HK-2 (cell line): ENCODE results near the gene CFAP65.

Experiments used
- DNase-seq: peaks from one replicate; pipeline ENCODE4 v3.0.0-alpha.2; 2018; ENCODE audit not compliant: unreplicated experiment

The CFAP65 gene

DNA sequence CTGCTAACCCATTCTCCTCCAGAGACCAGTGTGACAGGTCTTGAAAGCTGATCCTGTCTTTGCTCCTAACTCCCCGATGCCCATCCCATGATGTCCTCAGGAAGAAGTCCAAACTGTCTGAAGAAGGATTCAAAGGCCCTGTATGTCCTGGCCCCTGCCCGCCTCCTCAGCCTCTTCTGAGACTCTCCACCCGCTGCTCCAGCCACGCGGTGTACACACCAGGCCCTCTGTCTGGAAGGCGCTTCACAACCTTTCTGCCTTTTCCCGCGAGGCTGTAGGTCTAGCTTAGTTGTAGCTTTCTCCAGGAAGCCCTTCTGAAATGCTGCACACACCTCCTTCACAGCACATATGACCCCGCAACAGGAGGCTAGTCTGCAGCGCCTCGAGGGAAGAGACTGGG, 24.6 kb downstream of the CFAP65 start:
- DNase-seq, result no peak

DNA sequence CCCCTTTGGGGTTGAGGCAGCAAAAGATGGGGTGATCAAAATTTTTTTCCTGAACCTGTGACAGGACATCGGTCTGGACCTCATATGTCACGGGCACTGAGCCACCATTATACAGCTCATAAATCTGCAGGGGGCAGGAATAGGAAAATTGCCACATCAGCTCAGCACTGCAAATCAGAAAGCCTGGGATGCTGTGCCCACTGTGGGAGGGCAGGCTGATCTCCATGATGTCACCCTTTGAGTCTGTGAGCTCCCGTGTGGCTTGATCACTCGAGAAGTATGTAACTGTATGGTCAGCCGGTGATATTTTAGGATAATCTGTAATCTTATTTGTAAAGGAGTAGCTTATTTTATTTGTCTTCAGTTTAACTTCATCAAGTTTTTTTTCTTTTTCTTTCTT, 30.4 kb downstream of the CFAP65 start:
- no peak for DNase-seq

DNA sequence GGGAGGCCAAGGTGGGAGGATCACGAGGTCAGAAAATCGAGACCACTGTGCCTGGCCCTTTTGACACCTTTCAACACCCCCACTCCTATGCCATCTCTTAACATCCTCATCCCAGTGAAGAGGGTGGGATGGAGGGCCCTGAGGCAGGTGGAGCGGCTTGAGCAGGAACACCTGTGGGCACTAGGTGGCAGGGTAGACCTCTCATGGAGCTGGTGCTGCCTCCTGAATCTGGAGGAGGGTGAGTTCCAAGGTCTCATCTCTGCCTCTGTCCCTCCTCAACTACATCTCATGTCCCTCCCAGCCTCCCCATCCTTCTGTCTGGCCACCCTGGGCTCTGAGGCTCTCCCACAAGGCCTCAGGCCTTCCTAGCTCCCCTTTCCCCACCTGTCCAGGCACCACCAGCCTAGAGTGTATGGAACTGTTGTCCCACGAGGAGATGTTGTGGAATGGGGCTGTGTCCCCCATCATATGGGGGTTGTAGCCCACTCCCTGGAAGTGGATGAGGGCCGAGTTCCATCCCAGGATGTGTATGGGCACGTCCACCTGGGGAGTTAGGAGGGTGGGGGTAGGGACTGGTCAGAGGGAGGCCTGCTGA, 31.1 kb downstream of the CFAP65 start:
- DNase-seq, result no peak

DNA sequence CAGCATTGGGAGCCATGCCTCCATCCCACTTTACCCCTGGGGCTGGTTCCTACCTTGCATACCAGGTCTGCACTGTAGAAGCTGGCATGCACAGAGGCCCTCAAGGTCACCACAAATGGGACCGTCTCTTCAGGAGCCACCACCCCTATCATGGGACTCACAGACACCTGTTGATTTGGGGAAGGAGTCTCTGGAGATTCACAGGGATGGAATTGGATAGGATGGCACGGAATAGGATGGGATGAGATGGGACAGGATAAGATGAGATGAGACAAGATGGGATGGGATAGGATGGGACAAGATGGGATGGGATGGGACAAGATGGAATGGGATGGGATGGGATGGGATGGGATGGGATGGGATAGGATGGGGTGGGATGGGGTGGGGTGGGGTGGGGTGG, 32.0 kb downstream of the CFAP65 start:
- no peak for DNase-seq

DNA sequence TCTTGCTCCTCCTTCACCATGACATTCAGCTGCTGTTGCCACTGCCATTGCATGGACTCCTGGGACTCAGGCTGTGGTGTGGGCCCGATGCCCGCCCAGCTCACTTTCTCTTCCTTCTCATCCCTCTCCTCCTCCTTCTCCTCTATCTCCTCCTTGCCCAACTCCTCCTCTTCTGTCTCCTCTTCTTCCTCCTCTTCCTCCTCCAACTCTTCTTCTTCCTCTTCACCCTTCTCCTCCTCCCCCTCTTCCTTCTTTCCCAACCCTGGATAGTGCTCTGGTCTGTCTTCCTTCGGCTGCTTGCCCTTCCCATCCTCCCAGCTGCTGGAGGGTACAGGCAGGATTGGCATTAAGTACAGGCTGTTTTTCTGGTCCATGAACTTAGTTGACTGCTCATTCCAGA, 37.3 kb downstream of the CFAP65 start:
- DNase-seq, result no peak

DNA sequence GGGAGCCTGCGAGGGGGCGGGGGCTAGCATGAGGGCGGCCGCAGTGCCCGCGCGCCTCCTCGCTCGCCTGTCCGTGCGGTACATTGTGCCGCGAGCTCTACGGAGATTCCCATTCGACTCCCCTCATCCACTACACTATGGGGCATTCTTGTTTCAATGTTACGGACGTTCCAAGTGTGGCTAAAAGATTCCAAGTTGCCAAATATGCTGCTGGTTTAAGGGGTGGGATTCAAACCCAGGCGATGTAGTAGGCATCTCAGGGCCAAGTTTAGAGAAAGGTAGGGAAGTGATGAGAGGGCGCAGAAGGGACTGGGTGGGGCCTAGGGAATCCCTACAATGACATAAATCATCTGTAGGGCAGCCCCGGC, 38.1 kb downstream of the CFAP65 start:
- no peak for DNase-seq

DNA sequence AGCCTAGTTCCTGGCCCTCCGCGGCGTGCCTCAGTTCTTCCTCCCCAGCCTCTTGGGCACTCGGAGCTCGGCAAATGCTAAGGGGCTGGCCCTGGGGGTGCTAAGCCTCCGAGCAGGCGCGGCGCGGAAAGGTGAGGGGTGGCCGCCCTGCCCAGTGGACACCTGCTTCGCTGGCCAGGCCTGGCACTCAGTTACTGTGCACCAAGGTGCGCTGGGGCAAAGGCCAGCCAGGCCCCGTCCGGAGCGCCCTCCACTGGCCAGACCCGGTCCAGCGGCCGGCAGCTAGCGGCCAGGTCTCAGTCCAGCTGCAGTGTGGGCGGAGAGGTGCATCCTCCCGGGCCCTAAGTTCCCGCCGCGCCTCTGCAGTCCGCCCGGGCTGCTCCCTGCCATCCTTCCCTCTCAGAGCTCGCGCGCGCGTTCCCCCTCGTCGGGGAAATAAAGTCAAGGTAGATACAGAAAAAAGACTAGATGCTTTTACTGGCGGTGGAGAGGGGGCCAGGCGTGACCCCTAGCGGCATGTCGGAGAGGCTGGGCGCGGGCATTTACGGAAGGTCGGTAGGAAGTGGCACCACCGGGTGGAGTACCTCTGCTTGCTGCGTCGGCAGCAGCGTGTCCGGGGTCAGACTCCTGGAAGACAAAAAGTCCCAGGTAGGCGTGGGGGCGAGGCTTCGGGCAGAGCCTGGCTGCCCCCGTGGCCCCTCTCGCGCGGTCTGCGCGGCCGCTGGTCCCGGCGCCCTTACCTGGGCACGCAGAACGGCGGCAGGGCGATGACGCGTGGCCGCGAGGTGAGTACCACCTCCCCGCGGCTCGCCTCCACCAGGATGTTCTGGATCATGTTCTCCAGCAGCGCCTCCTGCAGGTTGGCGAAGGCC, 38.7 kb downstream of the CFAP65 start:
- peak; percentile 41 for DNase-seq

DNA sequence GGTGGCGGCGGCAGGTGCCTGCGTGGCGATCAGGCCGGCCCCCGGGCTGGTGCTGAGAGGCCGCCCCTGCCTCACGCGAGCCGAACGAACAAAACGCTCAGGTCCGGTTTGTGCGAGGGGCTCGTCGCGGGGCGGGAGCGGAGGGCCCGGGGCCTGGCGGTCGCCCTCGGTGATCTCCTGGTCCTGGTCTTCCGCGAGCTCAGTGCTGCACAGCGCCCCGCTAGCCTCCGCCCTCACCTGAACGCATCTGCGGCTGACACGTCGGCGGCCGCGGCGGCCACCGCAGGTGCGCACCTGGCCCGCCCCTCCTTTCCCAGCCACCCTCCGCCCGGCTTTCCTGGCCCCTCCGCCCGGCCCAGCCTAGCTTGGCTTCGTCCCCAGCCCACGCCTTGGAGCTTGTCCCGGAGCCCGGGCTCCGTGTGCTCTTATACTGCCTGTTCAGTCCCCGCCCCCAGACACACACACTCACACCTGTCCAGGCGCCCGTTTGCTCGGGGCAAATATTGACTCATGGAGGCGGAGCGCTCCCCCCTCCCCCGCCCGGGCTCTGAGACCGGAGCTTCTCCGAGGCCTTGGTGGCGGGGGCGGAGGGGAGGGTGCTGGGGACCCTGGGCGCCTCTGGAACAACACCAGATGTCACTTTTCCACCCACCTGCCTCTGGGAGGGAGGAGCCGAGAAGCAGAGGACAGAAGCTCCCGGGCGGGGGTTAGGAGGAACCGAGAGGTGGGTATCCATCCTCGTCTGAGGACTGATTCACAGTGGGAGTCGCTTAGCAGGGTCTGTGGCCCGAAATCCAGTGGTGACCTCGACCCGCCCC, 39.5 kb downstream of the CFAP65 start:
- DNase-seq, result no peak

DNA sequence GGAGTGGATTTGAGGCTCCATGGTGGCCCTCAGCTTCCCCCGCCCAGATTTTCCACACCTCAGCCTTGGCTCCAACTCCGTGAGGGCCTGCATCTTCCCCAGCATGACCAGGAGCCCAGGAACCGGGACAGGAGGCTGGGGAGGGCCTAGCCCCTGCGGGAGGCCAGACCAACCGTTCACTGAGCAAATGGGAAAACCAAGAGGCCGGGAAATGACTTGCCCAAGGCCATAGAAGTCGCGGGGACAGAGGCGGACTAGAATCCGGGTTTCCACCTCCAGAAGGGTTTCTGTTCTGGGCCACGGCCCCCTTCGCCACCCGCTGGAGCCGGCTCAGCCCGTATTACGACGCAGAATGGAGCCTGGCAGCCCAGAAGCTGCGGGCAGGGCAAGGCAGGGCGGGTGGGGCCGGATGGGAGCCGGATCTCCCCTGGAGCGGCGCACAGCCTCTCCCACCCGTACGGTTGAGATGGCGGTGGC, 40.2 kb downstream of the CFAP65 start:
- DNase-seq, result no peak

DNA sequence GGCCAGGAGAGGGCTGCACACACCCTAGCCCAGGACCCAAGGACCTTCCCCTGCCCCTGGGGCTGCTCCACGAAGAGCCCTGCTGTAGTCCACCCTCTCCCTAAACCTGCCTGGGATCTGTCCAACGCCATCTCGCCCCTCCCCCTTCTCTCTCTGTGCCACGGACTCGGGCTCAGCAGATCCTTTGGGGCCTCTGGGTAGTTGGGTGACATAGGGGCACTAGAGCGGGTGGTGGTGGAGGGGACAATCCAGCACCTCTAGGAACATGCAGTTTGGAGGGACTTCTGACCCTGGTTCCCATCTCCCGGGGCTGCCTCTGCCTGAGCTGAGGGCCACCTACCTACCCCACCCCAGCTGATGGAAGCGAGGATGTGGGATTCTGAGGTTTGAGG, 40.8 kb downstream of the CFAP65 start:
- DNase-seq, result no peak

DNA sequence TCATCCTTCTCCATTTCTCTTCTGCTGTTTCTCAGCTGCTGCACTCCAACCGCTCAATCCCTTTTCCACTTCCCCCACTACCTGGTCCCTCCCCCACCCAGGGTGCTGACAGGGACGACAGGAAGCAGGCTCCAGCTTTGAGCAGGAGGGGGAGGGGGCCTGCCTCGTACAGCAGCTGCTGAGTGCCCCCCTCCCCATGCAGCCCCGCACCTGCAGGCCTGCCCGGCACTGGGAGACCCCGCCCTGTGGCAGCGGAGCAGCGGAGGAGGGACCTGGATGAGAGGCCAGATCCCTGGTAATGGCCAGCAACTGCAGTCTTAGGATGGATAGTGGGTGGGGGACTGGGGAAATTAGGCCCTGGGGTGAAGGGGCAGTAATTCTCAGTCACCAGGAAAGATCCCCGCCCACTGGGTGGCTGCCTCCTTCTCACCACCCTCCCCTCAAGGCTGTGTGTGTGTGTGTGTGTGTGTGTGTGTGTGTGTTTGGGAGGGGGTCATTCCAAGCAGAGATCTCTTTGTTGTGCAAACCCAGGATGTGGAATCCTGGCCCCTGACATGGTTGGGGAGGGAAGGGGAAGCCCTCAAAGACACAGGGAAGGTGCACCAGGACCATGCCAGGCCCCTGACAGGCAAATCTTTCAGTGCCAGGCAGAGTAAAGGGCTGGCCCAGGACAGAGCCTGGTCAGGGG, 41.3 kb downstream of the CFAP65 start:
- no peak for DNase-seq

DNA sequence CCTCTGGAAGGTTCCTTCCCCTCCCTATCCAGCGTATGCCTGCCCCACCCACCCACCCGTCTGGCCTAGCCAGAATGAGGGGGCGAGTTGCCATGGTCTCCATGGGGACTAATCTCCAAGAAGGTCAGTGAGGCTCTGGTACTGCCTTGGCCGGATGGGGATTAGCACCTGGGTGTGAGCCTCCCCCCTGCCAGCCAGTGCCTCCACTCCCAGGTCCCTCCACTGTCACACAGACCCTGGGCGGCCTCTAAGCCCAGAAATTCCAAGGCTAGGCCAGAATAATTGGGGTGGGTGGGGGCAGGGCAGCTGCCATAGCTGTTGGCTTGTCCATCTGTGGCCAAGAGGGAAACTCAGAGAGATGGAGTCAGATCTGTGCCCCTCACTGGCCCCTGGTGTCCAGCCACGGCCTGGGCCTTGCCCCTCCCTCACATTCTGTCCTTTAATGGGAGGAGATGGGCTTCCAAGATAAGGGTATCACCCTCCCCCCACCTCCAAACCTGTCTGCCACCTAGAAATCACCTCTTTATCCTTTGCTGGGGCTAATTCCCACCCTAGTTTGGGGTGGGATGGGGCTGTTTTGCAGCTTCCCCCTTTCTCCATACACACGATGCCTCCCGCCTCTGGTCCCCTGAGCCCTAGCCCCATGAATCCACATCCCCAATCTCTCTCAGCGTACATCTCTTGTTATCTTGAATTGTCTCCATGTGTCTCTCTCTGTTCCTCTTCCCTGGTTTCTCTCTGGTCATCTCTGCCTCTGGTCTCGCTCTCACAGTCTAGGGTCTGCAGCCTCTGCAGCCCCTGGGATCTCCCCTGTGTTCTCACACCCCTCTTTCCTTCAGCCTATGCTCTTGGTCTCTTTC, 42.1 kb downstream of the CFAP65 start:
- no peak for DNase-seq

DNA sequence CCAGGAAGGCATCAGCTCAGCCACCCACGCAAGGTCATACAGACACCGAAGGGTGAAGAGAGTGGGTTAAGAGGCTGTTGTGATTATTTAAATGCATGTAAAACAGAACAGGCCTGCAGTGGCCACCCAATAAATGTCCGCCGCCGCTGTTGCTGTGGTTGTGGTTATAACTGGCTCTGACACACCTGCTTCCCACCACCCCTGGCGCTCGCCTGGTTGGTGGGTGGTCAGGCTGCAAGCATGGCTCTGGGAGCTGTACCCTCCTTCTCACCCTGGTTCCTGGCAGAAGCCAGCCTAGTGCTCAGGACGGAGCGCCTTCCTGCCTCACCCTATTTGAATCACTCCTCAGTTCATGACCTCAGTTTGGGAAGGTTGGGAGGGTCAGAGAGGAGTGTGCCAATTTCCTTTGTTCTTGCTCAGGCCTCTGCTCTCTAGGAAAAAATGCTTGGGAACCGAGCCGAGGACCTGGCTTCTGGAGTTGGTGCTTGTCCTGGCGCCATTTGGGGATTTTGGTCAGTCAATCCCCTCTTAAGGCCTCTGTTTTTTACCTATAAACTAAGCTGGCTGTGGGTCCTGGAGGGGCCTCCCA, 42.8 kb downstream of the CFAP65 start:
- no peak for DNase-seq

DNA sequence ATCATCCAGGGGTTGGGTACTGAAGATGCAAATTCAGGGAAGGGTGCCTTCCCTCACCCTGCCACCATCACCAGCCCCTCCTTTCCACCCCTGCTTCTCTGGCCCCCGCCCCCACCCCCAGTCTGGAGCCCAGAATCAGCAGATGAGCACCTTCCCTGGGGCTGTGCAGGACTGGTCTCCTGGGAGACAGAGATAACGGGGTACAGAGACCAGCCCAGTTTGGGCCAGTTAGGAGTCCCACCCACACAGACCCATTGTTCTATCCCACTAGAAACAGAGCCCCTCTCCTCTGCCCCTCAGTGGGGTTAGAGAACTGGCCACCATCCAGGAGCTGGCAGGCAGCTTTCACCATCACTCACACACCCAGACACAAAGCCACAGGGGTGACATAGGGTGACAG, 43.6 kb downstream of the CFAP65 start:
- DNase-seq, result no peak

DNA sequence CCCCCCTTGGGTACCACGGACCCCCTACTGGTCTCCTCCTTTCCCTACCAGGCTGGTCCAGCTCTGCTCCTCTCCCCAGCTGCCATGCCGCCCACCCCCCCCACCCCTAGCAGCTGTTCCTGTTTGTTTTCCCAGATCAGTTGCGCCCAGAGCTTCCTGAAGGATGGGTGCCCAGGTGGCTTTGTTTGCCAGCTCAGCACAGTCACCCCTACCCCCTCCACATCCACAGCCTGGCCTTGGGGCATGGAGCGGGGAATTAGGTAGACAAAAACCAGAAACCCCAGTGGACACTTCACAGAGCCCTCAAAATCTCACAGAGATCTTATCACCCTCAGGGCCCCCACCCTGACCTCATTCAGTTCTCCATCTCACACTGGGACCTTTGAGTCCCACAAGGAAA, 44.4 kb downstream of the CFAP65 start:
- DNase-seq, result no peak

DNA sequence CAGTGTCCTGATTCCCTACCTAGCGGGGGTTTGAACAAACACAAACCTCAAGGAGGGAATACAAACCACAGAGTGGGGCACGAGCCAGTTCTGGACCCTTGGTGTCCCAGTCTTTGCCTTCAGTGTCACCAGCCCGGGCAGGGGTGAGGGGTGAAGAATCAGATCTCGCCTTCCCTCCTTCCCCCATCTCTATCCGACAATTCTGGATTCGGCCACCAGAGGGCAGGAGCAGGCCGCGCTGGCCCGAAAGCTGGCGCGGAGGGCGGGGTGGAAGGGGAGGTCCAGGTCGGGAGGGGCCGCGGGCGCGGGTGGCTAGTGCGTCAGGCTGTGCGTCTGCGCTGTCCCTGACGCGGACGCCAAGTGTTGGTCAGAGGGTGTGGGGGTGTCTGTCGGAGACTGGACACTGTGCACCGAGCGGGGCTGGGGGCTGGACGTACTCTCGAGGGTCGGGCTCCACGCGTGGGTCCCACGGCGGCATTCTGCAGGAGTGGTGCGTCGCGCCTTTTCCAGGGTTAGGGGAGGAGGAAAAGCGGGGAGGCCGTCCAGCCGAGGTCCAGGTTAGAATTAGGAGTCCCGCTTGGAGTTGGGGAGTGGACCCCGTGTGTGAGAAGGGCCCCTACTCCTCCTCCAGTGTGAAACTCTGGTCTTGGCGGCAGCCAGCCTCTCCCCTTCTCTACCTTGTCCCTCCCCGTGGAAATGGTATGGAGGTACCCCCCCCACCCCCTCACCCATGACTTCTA, 45.2 kb downstream of the CFAP65 start:
- peak; percentile 85 for DNase-seq

DNA sequence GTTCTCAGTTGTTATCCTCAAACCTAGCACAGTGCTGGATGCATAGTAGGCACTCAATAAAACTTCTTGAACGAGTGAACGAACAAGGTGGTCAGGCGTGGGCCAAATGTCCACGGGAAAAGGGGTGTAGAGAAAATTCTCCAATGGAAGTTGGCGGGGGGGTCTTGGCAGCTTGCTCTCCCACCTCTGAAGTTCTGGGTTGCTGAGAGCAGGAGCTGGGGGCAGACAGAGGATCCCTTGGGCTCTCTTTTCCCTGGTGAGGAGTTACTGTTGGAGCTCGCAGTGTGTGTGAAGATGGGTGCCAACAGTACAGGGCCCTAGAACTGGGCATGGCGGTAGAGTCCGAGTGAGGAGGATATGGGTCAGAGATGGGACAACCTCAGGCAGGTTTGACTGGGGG, 45.8 kb downstream of the CFAP65 start:
- no peak for DNase-seq

DNA sequence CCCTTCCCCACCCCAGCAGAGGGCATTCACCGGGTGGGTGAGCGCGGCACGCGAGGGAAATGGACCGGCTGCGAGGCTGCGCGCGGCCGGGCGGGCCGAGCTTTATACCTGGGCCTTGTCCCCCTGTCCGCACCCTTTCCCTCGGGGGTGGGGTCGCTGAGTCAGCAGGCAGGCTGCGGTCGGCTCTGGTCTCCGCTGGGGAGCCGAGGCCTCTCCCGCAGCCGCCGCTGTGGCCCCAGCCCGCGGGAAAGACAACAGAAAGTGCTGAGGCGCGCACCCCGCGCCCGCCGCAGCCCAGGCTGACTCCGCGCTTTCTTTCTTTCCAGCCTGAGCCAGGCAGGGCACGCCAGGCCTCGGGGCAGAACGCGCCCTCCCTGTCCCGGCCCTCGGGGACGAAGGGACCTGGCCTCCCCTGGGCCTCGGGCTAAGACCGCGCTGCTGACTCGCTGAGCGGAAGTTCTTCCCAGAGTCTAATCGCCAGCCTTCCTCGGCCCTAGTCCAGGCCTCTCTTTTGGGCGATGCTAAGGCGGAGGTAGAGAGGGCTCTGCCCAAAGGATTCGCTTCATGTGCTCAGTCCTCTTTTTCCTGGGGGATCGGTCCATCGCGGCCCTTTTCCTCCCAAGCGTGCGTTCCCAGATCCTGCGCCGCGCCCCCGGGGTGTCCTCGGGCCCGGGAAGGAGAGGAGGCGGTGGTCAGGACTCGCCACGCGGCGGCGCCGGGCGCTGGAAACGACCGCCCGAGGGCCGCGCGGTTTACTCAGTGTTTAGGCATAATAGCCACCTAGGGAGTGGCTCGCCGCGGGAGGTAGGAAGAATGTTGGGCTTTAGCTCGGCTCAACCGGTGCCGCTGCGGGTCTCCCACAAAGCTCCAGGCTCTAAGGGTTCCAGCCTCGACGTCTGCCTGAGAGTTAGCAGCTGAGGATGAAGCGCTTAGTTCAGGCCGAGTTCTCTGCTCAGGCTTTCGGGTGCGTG, 47.7 kb downstream of the CFAP65 start, which contains the start of gene CRYBA2:
Gene CRYBA2, minus strand, starts transcription at position 78 of the 971 bp plus-strand sequence. CDS start 246 bp downstream, outside the sequence.
- peak; percentile 55 for DNase-seq
